Neural progenitor cell (in vitro differentiated cells): ENCODE measurements around the gene TMEM247. TPM values are rescaled to one million over a fixed set of nuclear protein-coding genes. Genes with fewer than 3 reads are reported as not detected.

Experiments
- DNase-seq: peaks from one replicate; pipeline ENCODE4 v3.0.0-alpha.2; 2016; ENCODE audit warnings: low spot score
- H2AFZ ChIP-seq: fragments of 200-600 bp; sonication (generic); replicated peaks from 2 replicates; pipeline ENCODE4 v1.6.1; 2016; ENCODE audit warnings: antibody characterized with exemption
- H3F3A ChIP-seq: fragments of 200-600 bp; sonication (generic); 2 replicates; pipeline ENCODE4 v1.6.1; 2016; ENCODE audit warnings: antibody characterized with exemption, low read depth
- H3K27ac ChIP-seq: fragments of 200-600 bp; sonication (generic); 2 replicates; pipeline ENCODE4 v1.5.1; 2016; ENCODE audit warnings: mild to moderate bottlenecking
- H3K27me3 ChIP-seq: fragments of 200-600 bp; sonication (generic); 2 replicates; pipeline ENCODE4 v1.6.1; 2016; ENCODE audit warnings: mild to moderate bottlenecking, moderate library complexity
- H3K36me3 ChIP-seq: fragments of 200-600 bp; sonication (generic); 2 replicates; pipeline ENCODE4 v1.5.1; 2016
- H3K4me1 ChIP-seq: fragments of 200-600 bp; sonication (generic); 2 replicates; pipeline ENCODE4 v1.6.1; 2016; ENCODE audit warnings: mixed run types
- H3K4me2 ChIP-seq: fragments of 200-600 bp; sonication (generic); 2 replicates; pipeline ENCODE4 v1.6.1; 2016
- H3K4me3 ChIP-seq: fragments of 200-600 bp; sonication (generic); 2 replicates; pipeline ENCODE4 v1.5.1; 2016
- H3K79me2 ChIP-seq: fragments of 200-600 bp; sonication (generic); 2 replicates; pipeline ENCODE4 v1.6.1; 2016; ENCODE audit warnings: low read depth
- H3K9ac ChIP-seq: fragments of 200-600 bp; sonication (generic); 2 replicates; pipeline ENCODE4 v1.6.1; 2016
- H3K9me3 ChIP-seq: fragments of 200-600 bp; sonication (generic); 2 replicates; pipeline ENCODE4 v1.5.1; 2016; ENCODE audit warnings: low read depth
- H4K20me1 ChIP-seq: fragments of 200-600 bp; sonication (generic); 2 replicates; pipeline ENCODE4 v1.6.1; 2016; ENCODE audit warnings: low read depth
- H3K27ac Mint-ChIP-seq: 3 replicates; pipeline ENCODE4 v1.8.0; 2021; ENCODE audit warnings: mixed read lengths
- H3K27me3 Mint-ChIP-seq: 2 replicates; pipeline ENCODE4 v1.8.0; 2022; ENCODE audit warnings: low read depth, mild to moderate bottlenecking, inconsistent platforms, moderate library complexity, mixed read lengths; ENCODE audit not compliant: insufficient read depth
- H3K36me3 Mint-ChIP-seq: 3 replicates; pipeline ENCODE4 v1.8.0; 2021; ENCODE audit warnings: mixed read lengths
- H3K4me1 Mint-ChIP-seq: 3 replicates; pipeline ENCODE4 v1.8.0; 2021; ENCODE audit warnings: mixed read lengths
- H3K4me3 Mint-ChIP-seq: 3 replicates; pipeline ENCODE4 v1.8.0; 2021; ENCODE audit warnings: mild to moderate bottlenecking, moderate library complexity, mixed read lengths
- H3K9me3 Mint-ChIP-seq: 3 replicates; pipeline ENCODE4 v1.8.0; 2020; ENCODE audit warnings: mixed read lengths
- EZH2 ChIP-seq: fragments of 200-600 bp; sonication (generic); IDR thresholded peaks from 2 replicates; pipeline ENCODE4 v1.6.1; 2017; ENCODE audit warnings: antibody characterized with exemption, mild to moderate bottlenecking, moderate library complexity
- EZH2phosphoT487 ChIP-seq: fragments of 200-600 bp; sonication (generic); IDR thresholded peaks from 2 replicates; pipeline ENCODE4 v1.6.1; 2017; ENCODE audit warnings: antibody characterized with exemption
- total RNA-seq: library from RNA; depleted of rRNA; stranded (reverse); fragments of >200 nt; gene quantifications from 2 replicates; pipeline ENCODE4 v1.2.3, GENCODE V29; 2015; ENCODE audit warnings: low replicate concordance
- TF ChIP-seq, protein P1 (sequence below): fragments of 200-600 bp; sonication (generic); IDR thresholded peaks from 2 replicates; pipeline ENCODE4 v1.5.1; 2017; ENCODE audit warnings: antibody characterized with exemption, mild to moderate bottlenecking

The TMEM247 gene
- total RNA-seq, 1 donor from 2014 or later: not detected

GRCh38 chr2:46502291-46502885 is 23.0 kb downstream of the TMEM247 start:
- H3K9me3 Mint-ChIP-seq: no peaks in the 10 kb centered on the region
- no peak overlapping the region for H3K27ac ChIP-seq
- H3K27me3 ChIP-seq: peaks cover 34% of the 10 kb centered on the region
- H4K20me1 ChIP-seq: no peaks in the 10 kb centered on the region
- H3K27ac Mint-ChIP-seq: no peak overlapping the region
- peaks cover 7% of the 10 kb centered on the region for H3K4me1 ChIP-seq
- no peak overlapping the region for H3K9ac ChIP-seq
- H3K36me3 Mint-ChIP-seq: no peaks in the 10 kb centered on the region
- H3K36me3 ChIP-seq: no peaks in the 10 kb centered on the region
- H3K4me2 ChIP-seq: no peak overlapping the region
- no peak overlapping the region for H3K4me3 Mint-ChIP-seq
- H3K79me2 ChIP-seq: no peaks in the 10 kb centered on the region
- H3K9me3 ChIP-seq: no peaks in the 10 kb centered on the region
- no peak overlapping the region for H3K4me3 ChIP-seq
- no peak for DNase-seq
- no peak overlapping the region for H2AFZ ChIP-seq
- peaks cover 13% of the 10 kb centered on the region for H3K4me1 Mint-ChIP-seq
- no peaks in the 10 kb centered on the region for H3F3A ChIP-seq
- no peak for TF ChIP-seq EZH2phosphoT487
- TF ChIP-seq EZH2: no peak
- TF ChIP-seq, protein P1, sequence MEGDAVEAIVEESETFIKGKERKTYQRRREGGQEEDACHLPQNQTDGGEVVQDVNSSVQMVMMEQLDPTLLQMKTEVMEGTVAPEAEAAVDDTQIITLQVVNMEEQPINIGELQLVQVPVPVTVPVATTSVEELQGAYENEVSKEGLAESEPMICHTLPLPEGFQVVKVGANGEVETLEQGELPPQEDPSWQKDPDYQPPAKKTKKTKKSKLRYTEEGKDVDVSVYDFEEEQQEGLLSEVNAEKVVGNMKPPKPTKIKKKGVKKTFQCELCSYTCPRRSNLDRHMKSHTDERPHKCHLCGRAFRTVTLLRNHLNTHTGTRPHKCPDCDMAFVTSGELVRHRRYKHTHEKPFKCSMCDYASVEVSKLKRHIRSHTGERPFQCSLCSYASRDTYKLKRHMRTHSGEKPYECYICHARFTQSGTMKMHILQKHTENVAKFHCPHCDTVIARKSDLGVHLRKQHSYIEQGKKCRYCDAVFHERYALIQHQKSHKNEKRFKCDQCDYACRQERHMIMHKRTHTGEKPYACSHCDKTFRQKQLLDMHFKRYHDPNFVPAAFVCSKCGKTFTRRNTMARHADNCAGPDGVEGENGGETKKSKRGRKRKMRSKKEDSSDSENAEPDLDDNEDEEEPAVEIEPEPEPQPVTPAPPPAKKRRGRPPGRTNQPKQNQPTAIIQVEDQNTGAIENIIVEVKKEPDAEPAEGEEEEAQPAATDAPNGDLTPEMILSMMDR: no peak
- peaks cover 15% of the 10 kb centered on the region for H3K27me3 Mint-ChIP-seq

- H3K27me3 ChIP-seq: peaks cover 21% of the 10 kb centered on the region
- no peak overlapping the region for H2AFZ ChIP-seq
- no peaks in the 10 kb centered on the region for H3K9me3 ChIP-seq
- H3K27me3 Mint-ChIP-seq: peaks cover 10% of the 10 kb centered on the region
- H3F3A ChIP-seq: no peaks in the 10 kb centered on the region
- no peaks in the 10 kb centered on the region for H3K79me2 ChIP-seq
- H3K27ac Mint-ChIP-seq: no peak overlapping the region
- H3K4me1 Mint-ChIP-seq: peaks cover 13% of the 10 kb centered on the region
- H3K9me3 Mint-ChIP-seq: no peaks in the 10 kb centered on the region
- no peak overlapping the region for H3K4me3 Mint-ChIP-seq
- H3K4me3 ChIP-seq: no peak overlapping the region
- DNase-seq: no peak
- H3K9ac ChIP-seq: no peak overlapping the region
- no peaks in the 10 kb centered on the region for H3K36me3 ChIP-seq
- H4K20me1 ChIP-seq: no peaks in the 10 kb centered on the region
- TF ChIP-seq EZH2phosphoT487 (no peak), EZH2 (no peak)
- TF ChIP-seq, protein P1: no peak
- peaks cover 7% of the 10 kb centered on the region for H3K4me1 ChIP-seq
- no peaks in the 10 kb centered on the region for H3K36me3 Mint-ChIP-seq
- no peak overlapping the region for H3K27ac ChIP-seq
- no peak overlapping the region for H3K4me2 ChIP-seq
Observed at GRCh38 chr2:46503686-46504085, 24.3 kb downstream of the TMEM247 start.

GRCh38 chr2:46504221-46504620 is 24.9 kb downstream of the TMEM247 start:
- no peaks in the 10 kb centered on the region for H4K20me1 ChIP-seq
- H3K4me3 Mint-ChIP-seq: no peak overlapping the region
- no peak for DNase-seq
- no peak overlapping the region for H3K27ac Mint-ChIP-seq
- no peaks in the 10 kb centered on the region for H3F3A ChIP-seq
- no peak overlapping the region for H3K4me2 ChIP-seq
- H3K4me1 Mint-ChIP-seq: peaks cover 11% of the 10 kb centered on the region
- H3K27ac ChIP-seq: no peak overlapping the region
- no peak overlapping the region for H3K9ac ChIP-seq
- no peaks in the 10 kb centered on the region for H3K79me2 ChIP-seq
- H3K9me3 Mint-ChIP-seq: no peaks in the 10 kb centered on the region
- H3K9me3 ChIP-seq: no peaks in the 10 kb centered on the region
- H3K36me3 Mint-ChIP-seq: no peaks in the 10 kb centered on the region
- H3K4me1 ChIP-seq: peaks cover 7% of the 10 kb centered on the region
- H3K36me3 ChIP-seq: no peaks in the 10 kb centered on the region
- H3K27me3 Mint-ChIP-seq: peaks cover 10% of the 10 kb centered on the region
- no peak overlapping the region for H2AFZ ChIP-seq
- no peak overlapping the region for H3K4me3 ChIP-seq
- H3K27me3 ChIP-seq: peaks cover 15% of the 10 kb centered on the region
- no peak for TF ChIP-seq EZH2phosphoT487
- TF ChIP-seq, protein P1: no peak
- TF ChIP-seq EZH2: no peak
